Measurements from ENCODE around the gene KIF18B. TPM values are rescaled to one million over a fixed set of nuclear protein-coding genes. Genes with fewer than 3 reads are reported as not detected.

The KIF18B gene
- total and polyA plus RNA-seq, 2 of the 13 experiments (the other 11 are each of a cell fraction or from before 2014, with no cell fraction given), result 15.2 to 15.3 TPM

DNA sequence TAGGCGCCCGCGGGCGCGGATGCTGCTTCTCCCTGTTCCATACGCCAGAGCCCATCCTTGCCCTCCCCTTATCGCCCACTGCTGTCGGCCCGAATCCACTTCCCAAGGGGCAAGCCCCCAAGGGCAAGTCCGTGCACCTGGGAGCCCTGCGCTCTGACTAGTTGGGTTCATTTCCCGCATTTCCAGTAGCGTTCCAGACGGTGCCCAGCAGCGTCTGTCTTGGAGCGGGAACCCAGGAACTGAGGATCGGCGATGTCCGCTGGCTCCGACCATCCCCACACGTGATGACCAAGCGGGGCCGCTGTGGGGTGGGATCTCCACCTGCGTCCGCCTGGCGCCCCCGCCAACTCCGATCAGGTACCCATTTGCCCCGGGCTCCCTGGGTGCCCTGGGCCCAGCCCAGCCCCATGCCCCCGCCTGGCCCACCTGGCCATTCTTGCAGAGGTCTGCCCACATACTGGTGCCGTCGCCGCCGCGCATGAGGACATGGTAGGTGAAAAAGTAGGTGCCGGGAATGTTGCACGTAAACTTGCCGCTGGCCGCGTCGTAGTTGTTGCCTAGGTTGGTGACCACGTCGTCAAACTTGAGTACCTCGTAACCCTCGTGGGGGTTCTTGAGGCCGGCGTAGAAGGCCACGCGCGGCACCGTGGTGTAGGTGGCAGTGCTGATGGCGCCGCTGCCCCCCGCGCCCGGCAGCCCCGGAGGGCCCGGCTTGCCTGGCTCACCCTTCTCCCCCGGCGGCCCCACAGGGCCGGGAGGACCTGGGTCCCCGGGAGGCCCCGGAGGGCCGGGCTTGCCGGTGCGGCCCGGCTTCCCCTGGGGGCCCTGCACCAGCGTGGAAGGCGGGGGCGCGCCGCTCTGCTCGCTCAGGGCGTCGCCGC is 19.7 kb upstream of the KIF18B start (continued):
- TF ChIP-seq RNF2 (conservative IDR thresholded peaks at IDR 0.05; ENCODE audit: low read depth) (no peak), MBNL3 (CRISPR knock-in tag; conservative IDR thresholded peaks at IDR 0.05) (no peak), HNRNPL (IDR thresholded peaks at IDR 0.05; ENCODE audit: low read depth, low read length) (0 out of 2 replicates have a peak, but pooled peaks have one; percentile 38), ELF1 (CRISPR knock-in tag; IDR thresholded peaks at IDR 0.05) (no peak)

DNA sequence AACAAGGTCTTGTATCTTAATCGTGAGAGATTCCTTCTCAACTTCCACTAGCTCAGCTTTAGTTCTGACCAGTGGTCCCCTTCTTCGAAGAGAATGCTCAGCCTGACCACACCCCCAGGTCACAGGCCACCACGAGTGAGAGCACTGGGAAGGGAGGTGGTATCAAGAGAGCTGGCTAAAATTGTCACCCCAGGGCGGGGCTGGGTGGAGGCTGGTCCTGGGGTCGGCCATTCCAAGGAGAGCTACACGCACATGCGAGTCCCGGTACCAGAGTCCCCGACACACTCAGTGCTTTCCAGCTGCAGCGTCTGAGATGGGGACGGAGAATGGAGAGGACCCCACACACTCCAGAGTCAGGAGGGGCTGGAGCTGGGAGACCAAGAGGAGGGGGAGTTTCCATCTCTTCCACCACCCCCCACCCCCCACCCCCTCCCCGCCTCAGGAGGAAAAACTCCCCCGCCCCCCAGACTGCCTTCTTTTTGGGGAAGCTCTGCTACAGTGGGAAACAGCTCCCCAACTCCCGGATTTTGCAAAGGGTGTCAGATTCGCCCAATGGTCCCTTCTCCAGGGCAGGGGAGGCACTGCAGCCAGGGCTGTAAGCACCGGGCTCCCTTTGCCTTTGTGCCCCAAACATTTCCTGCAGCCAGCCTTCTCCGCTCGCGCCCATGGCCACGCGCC is 18.9 kb upstream of the KIF18B start:
- FAIRE-seq (no peak), ATAC-seq (no peak), DNase-seq (ENCODE audit: low spot score) (no peak)
- H3K4me2 ChIP-seq (ENCODE audit: low read depth, low read length), result no peak overlapping the region
- ChIA-PET POLR2A (no interaction called here), CTCF (ENCODE audit: low intra/inter-chr PET ratio, low total read pairs) (no interaction called here)
- in situ Hi-C loops (cut with HindIII; ENCODE audit: extremely low pct_ligation_motif_present, low pct_unique_long_range_greater_than_20kb) (no loop called here), intact Hi-C loops (cut with micrococcal nuclease; ENCODE audit: unreplicated experiment) (no loop called here)
- H2AFZ ChIP-seq (ENCODE audit: low read length), result no peak overlapping the region
- H3K27me3 ChIP-seq (ENCODE audit: control insufficient read depth in 1 of 2, insufficient read depth in 2 of 2, low read length in 2 of 2), result peaks cover 31 to 74% of the 10 kb centered on the region in 2 experiments
- no peaks in the 10 kb centered on the region for H3K79me2 ChIP-seq (ENCODE audit: insufficient read depth, low read length)
- peaks cover 28% of the 10 kb centered on the region for H3K4me1 ChIP-seq (ENCODE audit: insufficient read depth, low read length)
- WGBS (ENCODE audit: low lambda C conversion rate), result 35% methylated on average over 20 of the region's 21 CpGs
- no TSS peak for BruUV-seq (replicated peaks)
- H3K36me3 ChIP-seq (replicated peaks in 1 of 2; ENCODE audit: control insufficient read depth in 1 of 2, insufficient read depth in 2 of 2, low read length in 2 of 2), result no peaks in the 10 kb centered on the region
- H4K20me1 ChIP-seq (ENCODE audit: insufficient read depth, low read length), result no peaks in the 10 kb centered on the region
- H3K27ac ChIP-seq (ENCODE audit: extremely low read length, insufficient read depth, low read length), result no peak overlapping the region
- TF ChIP-seq, protein P1, sequence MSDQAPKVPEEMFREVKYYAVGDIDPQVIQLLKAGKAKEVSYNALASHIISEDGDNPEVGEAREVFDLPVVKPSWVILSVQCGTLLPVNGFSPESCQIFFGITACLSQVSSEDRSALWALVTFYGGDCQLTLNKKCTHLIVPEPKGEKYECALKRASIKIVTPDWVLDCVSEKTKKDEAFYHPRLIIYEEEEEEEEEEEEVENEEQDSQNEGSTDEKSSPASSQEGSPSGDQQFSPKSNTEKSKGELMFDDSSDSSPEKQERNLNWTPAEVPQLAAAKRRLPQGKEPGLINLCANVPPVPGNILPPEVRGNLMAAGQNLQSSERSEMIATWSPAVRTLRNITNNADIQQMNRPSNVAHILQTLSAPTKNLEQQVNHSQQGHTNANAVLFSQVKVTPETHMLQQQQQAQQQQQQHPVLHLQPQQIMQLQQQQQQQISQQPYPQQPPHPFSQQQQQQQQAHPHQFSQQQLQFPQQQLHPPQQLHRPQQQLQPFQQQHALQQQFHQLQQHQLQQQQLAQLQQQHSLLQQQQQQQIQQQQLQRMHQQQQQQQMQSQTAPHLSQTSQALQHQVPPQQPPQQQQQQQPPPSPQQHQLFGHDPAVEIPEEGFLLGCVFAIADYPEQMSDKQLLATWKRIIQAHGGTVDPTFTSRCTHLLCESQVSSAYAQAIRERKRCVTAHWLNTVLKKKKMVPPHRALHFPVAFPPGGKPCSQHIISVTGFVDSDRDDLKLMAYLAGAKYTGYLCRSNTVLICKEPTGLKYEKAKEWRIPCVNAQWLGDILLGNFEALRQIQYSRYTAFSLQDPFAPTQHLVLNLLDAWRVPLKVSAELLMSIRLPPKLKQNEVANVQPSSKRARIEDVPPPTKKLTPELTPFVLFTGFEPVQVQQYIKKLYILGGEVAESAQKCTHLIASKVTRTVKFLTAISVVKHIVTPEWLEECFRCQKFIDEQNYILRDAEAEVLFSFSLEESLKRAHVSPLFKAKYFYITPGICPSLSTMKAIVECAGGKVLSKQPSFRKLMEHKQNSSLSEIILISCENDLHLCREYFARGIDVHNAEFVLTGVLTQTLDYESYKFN (CRISPR knock-in tag; conservative IDR thresholded peaks at IDR 0.05), result no peak
- TF ChIP-seq KAT2B (IDR thresholded peaks at IDR 0.05; ENCODE audit: borderline replicate concordance, low read depth, low read length), result no peak
- TF ChIP-seq, protein P2, sequence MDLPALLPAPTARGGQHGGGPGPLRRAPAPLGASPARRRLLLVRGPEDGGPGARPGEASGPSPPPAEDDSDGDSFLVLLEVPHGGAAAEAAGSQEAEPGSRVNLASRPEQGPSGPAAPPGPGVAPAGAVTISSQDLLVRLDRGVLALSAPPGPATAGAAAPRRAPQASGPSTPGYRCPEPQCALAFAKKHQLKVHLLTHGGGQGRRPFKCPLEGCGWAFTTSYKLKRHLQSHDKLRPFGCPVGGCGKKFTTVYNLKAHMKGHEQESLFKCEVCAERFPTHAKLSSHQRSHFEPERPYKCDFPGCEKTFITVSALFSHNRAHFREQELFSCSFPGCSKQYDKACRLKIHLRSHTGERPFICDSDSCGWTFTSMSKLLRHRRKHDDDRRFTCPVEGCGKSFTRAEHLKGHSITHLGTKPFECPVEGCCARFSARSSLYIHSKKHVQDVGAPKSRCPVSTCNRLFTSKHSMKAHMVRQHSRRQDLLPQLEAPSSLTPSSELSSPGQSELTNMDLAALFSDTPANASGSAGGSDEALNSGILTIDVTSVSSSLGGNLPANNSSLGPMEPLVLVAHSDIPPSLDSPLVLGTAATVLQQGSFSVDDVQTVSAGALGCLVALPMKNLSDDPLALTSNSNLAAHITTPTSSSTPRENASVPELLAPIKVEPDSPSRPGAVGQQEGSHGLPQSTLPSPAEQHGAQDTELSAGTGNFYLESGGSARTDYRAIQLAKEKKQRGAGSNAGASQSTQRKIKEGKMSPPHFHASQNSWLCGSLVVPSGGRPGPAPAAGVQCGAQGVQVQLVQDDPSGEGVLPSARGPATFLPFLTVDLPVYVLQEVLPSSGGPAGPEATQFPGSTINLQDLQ (CRISPR knock-in tag; IDR thresholded peaks at IDR 0.05), result no peak
- H3K9ac ChIP-seq (ENCODE audit: insufficient read depth, low read depth, low read length), result no peak overlapping the region
- no peaks in the 10 kb centered on the region for H3K9me3 ChIP-seq (ENCODE audit: low read length)
- no peak overlapping the region for H3K4me3 ChIP-seq (replicated peaks in 1 of 3; ENCODE audit: insufficient read depth in 1 of 3, low read depth in 2 of 3, low read length in 3 of 3)
